Activated CD8-positive, alpha-beta memory T cell treated with anti-CD3 and anti-CD28 coated beads for 36 hours (primary cell): ENCODE measurements around the gene NEFH. TPM values are rescaled to one million over a fixed set of nuclear protein-coding genes. Genes with fewer than 3 reads are reported as not detected.
"Not testable (repeated sequence)": the region's sequence is repeated elsewhere in the genome, so short reads cannot be mapped to it uniquely, and the experiment has no call there.

Source experiments
- CTCF ChIA-PET: fragments of 350-600 bp; sonication (Branson Sonifier 250); formaldehyde crosslinking; loops from one replicate; lab custom pipeline; 2021; ENCODE audit warnings: antibody characterized with exemption; lab: Charles Lee
- POLR2A ChIA-PET: fragments of 350-600 bp; sonication (Branson Sonifier 250); formaldehyde crosslinking; loops from one replicate; lab custom pipeline; 2021; ENCODE audit warnings: antibody characterized with exemption; lab: Charles Lee
- total RNA-seq, 2 experiments: library from RNA; stranded (reverse); gene quantifications; one replicate each; pipeline ENCODE4 v1.2.3, GENCODE V29; 2021

NEFH gene
- total RNA-seq, 2 experiments from 2014 or later: 9.4 to 9.9 TPM

- ChIA-PET POLR2A (no interaction called here), CTCF (interaction anchor here (0.6 to 1.7 kb wide), 3 partner anchors 12 to 471 kb away, joined by 3 to 4 read pairs (median 3); partner anchors contain the start of gene RFPL1)
Measured at GRCh38 chr22:29483254-29483653, 3.2 kb downstream of the NEFH start.

DNA sequence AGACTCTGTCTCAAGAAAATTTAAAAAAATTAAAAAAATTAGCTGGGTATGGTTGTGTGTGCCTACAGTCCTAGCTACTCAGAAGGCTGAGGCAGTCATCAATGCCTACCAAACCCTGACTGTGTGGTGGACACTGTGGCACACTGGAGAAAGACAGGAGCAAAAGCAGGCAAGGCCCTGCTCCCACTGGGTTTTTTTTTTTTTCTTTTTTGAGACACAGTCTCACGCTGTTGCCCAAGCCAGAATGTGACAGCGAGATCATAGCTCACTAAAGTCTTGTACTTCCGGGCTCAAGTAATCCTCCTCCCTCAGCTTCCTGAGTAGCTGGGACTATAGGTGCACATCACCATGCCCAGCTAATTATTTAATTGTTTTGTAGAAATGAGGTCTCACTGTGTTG, 4.6 kb downstream of the NEFH start:
- POLR2A ChIA-PET: no interaction called here
- CTCF ChIA-PET: no interaction called here

DNA sequence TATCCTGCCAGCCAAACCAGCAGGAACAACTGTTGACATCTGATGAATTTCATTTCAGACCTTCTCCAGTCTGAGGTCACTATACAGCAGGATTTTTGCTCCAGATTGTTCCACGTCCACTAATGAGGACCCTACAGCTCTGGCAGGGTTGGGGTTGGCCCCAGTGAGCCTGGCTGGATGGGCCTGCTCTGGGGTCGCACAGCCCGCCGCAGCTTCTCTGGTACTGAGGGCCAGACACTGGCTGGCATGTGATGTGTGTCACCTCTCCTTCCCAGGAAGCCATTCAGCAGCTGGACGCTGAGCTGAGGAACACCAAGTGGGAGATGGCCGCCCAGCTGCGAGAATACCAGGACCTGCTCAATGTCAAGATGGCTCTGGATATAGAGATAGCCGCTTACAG, 5.4 kb downstream of the NEFH start:
- CTCF ChIA-PET: no interaction called here

GRCh38 chr22:29487426-29487986, 7.5 kb downstream of the NEFH start:
- POLR2A ChIA-PET: no interaction called here
- CTCF ChIA-PET: no interaction called here

More for the DNA sequence above, 5.4 kb downstream of the NEFH start:
- POLR2A ChIA-PET: no interaction called here

DNA sequence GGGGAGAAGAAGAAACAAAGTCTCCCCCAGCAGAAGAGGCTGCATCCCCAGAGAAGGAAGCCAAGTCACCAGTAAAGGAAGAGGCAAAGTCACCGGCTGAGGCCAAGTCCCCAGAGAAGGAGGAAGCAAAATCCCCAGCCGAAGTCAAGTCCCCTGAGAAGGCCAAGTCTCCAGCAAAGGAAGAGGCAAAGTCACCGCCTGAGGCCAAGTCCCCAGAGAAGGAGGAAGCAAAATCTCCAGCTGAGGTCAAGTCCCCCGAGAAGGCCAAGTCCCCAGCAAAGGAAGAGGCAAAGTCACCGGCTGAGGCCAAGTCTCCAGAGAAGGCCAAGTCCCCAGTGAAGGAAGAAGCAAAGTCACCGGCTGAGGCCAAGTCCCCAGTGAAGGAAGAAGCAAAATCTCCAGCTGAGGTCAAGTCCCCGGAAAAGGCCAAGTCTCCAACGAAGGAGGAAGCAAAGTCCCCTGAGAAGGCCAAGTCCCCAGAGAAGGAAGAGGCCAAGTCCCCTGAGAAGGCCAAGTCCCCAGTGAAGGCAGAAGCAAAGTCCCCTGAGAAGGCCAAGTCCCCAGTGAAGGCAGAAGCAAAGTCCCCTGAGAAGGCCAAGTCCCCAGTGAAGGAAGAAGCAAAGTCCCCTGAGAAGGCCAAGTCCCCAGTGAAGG, 9.2 kb downstream of the NEFH start:
- CTCF ChIA-PET, POLR2A ChIA-PET: not testable (repeated sequence)

- ChIA-PET CTCF (no interaction called here), POLR2A (no interaction called here)
Measured at GRCh38 chr22:29491012-29491411, 11.0 kb downstream of the NEFH start.

DNA sequence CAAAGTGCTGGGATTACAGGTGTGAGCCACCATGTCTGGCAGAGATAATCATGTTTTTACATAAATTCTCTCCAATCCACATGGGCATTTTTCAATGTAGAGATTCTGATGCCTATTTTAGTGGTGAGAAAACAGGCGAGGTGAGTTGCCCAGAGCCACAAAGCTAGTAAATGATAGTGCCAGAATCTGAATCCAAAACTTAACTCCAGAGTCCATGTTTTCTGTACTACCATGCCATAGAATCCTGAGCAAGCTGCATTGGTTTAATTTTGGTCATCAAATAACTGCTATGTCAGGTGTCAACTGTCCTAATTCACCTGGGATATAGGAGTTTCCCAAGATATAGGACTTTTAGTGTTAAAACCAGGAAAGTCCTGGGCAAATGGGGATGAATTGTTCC, 13.6 kb downstream of the NEFH start:
- ChIA-PET CTCF (no interaction called here), POLR2A (no interaction called here)

GRCh38 chr22:29499852-29500251, 19.8 kb downstream of the NEFH start:
- ChIA-PET POLR2A (no interaction called here), CTCF (no interaction called here)

DNA sequence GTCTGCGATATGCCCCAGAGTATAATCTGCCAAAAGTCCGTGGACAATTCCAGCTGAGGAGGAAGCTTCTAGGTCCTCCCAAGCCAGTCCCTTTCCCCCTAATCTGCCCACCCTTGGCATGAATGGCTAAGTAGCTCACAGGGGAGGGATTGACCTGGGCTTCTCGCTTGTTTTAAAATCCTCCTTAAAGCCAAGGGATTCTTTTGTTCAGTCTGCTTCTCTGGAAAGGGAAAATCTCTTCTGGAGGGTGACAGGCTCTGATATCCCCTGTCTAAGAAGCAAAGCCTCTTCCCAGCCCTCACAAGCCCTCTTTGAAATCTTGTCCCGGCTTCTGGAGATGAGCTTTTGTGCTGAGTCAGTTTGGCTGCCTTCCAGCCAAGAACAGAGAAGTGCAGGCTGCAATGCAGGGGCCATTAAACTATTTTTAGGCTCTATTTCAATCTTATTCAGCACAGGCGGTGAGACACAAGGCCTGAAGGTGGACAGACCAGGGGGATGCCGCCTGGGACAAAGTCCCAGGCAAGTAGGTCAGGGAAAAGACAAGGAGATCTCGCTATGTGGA, 23.9 kb downstream of the NEFH start:
- POLR2A ChIA-PET: no interaction called here
- CTCF ChIA-PET: no interaction called here

DNA sequence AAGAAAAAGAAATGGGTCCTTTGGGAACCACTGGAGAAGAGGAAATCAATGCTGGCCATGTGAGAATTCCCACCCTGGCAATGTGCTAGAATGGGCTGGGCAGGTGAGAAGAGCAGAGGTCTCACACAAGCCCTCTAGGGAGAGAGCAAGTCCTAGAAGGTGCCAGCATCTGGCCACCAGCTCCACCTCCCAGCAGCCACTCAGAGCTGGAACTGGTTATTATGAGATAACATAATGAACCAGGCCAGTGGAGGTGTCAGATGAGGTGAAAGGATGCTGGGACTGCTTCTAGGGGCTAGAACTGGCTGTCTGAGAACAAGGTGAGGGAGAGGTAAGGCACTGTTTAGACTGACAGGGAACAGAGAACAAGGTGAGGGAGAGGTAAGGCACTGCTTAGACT, 29.3 kb downstream of the NEFH start:
- CTCF ChIA-PET: interaction anchor here (0.6 kb wide), 1 partner anchor 135 kb away, joined by 3 read pairs; no protein-coding TSS in a partner anchor
- POLR2A ChIA-PET: no interaction called here

- CTCF ChIA-PET: interaction anchor here (0.6 kb wide), 1 partner anchor 125 kb away, joined by 3 read pairs; no protein-coding TSS in a partner anchor
Measured at GRCh38 chr22:29509815-29510214, 29.8 kb downstream of the NEFH start.

DNA sequence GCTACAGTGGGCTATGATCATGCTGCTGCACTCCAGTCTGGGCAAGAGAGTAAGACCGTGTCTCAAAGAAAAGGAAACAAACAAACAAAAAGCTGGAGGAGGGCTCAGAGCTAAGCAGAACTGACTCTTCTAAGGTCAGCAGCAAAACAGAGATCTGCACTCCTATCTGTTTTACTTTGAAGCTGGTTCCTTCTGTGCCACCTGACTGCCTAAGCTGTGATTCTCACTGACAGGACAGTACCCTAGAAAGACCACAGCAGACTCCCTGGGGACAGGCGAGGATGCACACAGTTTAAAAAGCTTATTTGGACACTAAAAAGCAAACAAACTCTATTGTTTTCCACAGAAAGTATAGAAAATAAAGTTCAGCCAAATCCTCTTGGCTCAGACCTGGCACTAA, 30.5 kb downstream of the NEFH start:
- ChIA-PET POLR2A (no interaction called here), CTCF (no interaction called here)

More at GRCh38 chr22:29509815-29510214, 29.8 kb downstream of the NEFH start:
- POLR2A ChIA-PET: no interaction called here

- POLR2A ChIA-PET: no interaction called here
- CTCF ChIA-PET: no interaction called here
Measured at GRCh38 chr22:29511126-29511862, 31.3 kb downstream of the NEFH start.

GRCh38 chr22:29512031-29512430, 32.0 kb downstream of the NEFH start:
- POLR2A ChIA-PET: no interaction called here
- CTCF ChIA-PET: no interaction called here

- CTCF ChIA-PET: no interaction called here
- POLR2A ChIA-PET: no interaction called here
Measured at GRCh38 chr22:29517215-29517908, 37.3 kb downstream of the NEFH start.

- CTCF ChIA-PET: no interaction called here
- POLR2A ChIA-PET: no interaction called here
Measured at GRCh38 chr22:29518427-29518826, 38.4 kb downstream of the NEFH start.

DNA sequence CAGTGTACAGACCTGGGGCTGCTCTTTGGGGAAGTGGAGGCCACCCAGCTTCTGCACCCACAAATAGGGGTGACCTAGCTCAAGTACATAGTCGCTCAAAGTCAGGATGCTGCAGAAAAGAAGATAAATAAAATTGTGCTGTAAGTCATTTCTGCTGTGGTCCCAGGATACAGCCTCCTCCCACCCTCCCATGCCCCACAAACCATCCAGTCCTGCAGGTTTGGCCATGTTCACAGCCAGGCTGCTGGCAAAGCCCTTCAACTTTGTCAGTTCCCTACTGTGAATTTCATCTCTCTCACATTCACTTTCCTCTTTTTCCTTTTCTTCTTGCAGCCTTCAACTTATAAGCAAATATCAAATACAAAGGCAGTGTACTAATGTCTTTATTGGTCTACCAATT, 40.0 kb downstream of the NEFH start:
- POLR2A ChIA-PET: no interaction called here

DNA sequence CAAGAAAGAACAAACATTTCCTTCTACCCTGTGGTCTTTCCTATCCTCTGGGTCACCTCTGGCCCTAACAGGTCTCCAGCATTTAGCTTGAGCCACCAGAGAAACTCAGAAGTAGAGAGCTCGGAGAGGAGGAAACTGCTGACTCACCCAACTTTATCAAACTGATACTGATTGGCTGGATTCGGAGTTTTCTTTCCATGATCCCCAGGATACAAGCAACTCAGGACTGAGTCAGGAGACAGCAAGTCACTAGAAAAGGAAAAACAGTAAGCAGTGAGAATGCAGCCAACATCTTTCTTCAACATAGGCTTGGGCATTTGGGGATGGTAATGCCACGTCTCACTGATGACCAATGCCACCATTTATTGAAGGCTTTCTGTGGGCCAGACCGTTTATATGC, 40.8 kb downstream of the NEFH start:
- POLR2A ChIA-PET: no interaction called here
- CTCF ChIA-PET: no interaction called here

More for the DNA sequence above, 40.0 kb downstream of the NEFH start:
- CTCF ChIA-PET: no interaction called here

GRCh38 chr22:29521526-29521925, 41.5 kb downstream of the NEFH start:
- POLR2A ChIA-PET: no interaction called here
- CTCF ChIA-PET: no interaction called here

DNA sequence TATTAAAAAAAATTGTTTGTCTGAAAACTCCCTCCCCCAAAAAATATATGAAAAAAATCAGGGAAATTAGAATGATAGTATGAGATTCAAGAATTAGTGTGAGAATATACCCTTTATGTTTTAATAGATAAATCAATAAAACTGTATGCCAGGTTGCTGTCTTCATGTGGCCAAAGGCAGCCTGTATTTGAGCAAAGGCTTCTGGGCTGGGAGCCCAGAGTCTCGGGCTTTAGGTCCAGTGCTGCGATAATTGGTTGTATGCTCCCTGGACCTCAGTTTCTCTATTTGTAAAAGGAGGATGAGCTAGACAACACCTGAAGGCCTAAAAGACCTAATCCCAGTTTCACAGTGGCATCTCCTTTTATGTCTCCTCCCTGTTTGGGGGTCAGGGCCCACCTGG, 43.7 kb downstream of the NEFH start:
- CTCF ChIA-PET: no interaction called here
- POLR2A ChIA-PET: no interaction called here
